GM19452 (cell line): ENCODE measurements around the gene TREX2.

Experiments used
- ATAC-seq: cut with Tn5 transposase; IDR thresholded peaks from one replicate; pipeline ENCODE4 v1.9.1; 2021; ENCODE audit not compliant: unreplicated experiment

Gene TREX2

DNA sequence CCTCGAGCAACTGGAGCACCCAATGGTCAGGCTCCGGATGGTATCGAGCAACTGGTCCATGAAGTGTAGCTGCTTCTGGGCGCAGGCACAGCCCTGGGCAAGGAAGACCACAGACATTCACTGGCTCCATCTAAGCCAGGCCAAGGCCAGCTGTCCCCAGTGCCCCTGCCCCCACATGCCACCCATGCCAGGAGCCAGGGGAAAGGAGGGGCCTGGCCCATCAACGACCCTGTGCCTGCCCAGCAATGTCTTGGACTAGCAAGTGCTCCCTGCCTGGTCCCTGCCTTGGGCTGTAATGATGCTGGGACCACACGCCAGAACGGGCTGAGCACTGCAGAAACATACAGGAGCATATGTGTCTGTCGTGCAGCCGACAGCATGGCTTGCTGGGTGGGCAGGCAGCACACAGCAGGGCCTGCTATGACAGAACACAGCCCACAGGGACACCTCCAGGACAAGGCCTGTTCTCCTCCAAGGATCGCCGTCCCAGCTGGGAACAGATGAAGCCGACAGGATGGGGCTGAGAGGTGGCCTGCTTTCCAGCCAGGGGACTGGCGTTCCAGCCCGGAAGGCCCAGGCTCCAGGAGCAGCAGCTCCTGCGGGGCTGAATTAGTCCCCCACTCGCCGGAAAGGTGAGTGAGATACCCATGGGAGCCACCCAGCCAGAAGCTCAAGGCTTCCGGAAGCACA lies 11.4 kb upstream of the TREX2 start:
- ATAC-seq, result no peak

DNA sequence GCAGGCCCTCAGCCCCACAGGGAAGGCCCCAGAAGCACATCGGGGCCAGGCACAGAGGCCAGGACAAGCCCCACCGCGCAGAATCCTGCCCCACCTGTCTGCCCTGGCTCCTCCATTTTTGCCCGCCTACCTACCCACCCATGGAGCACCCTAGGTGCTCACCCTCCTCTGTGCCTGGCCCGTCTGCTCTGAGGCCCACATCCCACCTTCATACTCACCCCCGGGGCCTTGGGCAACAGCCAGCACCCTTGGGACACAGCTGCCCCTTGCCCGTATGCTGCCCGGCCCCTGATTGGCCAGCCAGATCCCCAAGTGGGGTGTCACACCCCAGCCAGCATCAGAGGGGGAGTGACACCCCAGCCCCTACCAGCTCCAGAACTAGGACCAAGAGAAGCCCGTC lies 10.8 kb upstream of the TREX2 start:
- ATAC-seq, result no peak

DNA sequence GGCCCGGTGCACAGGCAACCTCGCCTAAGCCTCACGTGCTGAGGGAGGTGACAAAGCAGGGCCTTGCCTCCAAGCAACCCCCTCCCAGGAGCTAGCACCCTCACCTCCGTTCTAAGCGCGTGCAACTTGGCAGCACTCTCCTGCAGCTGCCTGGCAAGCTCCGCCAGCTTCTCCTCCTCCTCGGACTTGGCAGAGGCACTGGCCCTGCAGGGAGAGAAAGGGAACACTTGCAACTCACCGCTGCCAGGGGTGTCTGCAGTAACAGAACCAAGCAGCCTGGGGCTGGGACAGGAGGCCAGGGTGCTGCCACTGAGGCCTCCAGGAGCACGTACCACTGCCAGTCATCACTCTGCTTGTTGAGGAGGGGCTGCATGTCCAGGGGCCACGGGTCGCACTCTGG lies 10.3 kb upstream of the TREX2 start:
- ATAC-seq, result no peak

DNA sequence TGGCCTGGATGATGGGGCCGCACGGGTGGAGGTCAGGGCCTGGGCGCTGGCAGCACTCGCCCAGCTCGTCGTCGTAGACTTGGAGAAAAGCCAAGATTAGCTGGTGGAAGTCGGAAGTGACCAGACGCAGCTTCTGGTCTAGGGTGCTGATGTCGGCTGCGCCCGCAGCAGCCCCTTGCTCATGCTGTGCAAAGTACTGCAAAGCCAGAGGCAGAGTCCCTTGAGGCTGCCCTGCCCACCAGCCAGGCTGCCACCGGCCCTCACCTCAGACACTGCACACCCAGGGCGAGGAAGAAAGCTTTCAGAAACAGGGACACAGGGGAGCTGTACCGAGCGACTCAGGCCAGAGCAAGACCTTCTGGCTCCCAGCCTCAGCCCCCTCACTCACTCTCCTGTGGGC lies 9.7 kb upstream of the TREX2 start:
- no peak for ATAC-seq

DNA sequence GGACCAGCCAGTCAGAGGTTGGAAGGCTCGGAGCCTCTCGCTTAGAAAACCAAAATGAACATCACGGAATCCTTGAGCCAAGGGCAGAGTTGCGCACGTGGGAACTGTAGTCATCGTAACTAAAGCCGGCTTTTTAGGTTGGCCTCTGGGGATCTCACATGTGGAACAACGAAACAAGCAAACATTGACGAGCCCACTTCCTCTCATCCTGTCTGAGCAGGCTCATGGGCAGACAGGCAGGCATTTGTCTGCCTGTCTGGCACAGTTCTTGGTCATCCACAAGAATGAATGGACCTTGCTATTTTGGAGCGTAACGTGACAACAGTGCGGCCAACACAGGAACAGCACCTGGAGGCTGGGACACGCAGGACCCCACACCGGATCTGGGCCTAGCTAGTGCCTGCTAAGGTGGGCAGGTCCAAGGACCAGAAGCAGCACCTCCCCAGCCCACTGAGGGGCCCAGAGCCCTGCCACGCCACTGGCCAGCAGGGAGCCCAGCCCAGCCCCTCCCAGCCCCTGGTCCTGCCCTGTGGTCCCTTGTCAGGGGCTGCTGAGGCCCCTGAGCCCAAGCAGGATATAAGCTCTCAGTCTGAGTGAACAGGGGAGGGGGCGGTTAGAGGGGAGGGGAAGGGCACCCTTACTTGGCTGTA lies 9.2 kb upstream of the TREX2 start:
- no peak for ATAC-seq

DNA sequence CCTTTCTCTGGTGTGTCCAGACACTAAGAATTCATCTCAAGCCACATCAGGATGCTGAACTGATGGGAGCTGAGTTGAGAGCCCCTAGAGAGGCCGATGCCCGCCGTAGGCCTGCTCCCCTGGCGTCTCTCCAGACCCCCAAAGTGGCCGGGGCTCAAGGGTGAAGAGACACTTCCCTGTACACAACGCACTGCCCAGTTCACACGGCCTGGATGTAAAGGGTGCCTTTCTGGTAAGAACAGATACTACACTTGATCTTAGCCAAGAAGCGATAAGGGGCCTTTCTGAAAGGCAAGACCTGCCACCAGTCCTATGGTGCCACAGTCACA lies 5.1 kb upstream of the TREX2 start:
- ATAC-seq, result no peak

DNA sequence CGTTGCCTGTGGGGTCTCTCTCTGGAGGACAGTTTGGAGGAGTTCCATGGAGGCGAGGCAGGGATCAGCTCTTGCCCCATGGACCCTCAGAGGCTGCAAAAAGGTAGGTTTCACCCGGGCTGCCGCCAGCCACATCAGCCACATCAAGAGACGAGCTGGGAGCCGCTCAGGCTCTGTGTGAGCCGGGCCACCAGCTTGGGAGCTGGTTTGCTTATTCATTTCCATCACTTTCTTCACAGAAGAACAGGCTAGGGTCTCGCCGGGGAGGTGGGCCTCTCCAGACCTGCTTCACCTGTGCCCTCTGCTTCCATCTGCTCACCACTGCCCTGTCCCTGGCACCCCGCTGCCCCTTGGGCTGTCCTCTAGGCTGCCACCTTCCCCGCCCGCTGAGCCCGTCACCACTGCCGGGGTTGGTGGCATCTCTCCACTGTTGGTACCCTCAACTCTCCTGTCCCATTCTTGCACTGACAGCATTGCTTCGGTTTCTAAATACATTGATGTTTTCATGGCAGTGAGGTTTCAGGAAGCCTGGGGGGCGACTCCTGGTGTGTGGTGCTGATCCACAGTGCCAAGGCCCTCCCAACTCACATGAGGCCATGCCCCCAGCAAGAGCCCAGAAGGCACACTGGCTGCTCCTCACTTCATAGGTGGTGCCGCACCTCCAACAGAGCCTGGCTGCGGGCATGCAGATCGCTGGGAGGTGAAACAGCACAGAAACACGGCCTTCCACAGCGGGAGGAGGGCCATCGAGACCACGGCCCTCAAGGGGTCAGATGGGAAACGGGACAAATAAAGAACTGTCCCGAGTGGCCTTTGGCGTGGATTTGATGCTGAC lies 4.5 kb upstream of the TREX2 start:
- ATAC-seq, result no peak

DNA sequence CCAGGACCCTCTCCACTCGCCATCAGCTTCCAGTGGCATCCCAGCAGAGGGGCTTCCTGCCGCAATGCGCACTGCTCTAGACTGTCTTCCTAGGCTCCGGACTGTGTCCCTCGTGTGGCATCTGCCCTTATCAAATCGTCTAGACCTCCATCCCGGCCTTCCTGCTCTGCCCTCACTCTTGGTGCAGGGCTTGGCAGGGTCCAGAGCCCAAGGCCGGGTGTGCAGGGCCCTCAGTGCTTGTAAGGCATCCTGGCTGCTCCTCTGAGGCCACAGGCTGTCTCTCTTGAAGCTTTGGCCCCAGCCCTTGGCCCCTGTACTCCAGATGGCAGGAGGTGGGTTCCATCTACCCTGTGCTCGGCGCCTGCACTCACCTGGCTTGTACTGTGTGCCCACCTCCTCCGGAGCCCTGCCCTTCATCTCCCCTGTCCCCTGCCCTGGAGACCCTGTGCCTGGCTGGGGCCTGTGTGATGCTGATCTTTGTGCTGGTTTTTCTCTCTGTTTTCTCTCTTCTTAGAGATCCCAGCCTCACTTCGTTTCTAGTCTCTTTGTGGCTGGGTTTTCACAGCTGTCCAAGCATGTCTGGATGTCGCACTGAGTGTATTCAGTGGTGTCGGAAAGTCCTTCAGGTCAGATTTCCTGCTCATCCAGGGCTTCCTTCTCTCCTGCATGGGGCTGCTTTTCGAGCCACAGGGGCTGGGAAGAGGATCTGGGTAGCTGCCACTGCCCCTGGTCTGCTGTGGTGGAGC lies 3.7 kb upstream of the TREX2 start:
- no peak for ATAC-seq

DNA sequence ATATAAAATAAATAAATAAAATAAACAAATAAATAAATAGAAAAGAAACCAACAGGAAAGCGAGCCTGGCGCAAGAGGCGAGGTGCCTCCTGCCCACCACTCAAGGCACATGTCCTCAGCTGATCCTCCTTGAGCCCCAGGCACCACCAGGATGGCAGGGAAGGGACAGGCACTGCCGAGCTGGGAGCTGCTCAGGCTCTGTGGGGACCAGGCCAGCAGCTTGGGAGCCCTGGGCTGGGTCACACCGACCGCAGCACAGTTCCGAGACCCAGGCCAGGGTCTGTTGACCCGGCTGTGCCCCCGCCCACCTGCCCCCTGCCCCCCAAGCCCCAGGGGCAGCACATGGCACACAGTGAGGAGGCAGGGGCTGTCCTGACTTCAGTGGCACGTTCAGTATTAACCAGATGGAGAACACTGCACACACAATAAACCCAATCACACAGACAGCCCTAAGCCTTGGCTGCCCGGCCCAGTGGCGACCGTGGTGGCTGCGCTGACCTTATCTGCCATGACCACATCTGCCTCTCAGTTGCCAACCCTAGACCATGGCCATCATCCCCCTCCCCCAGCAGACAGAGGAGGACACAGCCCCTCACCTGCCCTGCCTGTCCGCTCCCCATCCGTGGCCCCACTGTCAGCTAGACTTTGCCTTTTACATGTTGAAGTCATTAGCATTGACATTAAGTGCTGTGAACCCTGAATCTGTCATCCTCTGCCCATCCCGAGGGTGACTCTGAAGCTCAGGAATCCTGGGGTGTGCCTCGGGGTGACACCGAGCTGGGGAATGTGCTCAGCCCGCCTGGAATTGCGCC lies 2.9 kb upstream of the TREX2 start:
- no peak for ATAC-seq

DNA sequence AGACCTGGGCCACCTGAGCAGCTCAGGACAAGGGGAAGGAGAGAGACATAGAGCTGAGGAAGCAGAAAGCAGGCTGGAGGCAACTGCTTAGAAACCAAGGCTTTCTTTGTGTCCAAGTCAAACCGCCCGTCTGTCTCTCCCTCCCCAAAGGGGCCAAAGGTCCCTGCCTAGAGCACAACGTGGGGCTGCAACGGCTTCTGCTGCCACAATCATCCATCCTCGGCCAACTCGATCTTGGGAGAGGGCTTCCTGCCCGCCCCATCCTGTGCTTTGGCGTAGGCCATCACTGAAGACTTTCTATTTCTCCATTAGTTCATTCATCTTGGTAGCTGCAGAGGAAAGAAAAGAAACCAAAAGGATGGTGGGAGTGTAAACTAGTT lies 1.7 kb upstream of the TREX2 start:
- ATAC-seq, result no peak

DNA sequence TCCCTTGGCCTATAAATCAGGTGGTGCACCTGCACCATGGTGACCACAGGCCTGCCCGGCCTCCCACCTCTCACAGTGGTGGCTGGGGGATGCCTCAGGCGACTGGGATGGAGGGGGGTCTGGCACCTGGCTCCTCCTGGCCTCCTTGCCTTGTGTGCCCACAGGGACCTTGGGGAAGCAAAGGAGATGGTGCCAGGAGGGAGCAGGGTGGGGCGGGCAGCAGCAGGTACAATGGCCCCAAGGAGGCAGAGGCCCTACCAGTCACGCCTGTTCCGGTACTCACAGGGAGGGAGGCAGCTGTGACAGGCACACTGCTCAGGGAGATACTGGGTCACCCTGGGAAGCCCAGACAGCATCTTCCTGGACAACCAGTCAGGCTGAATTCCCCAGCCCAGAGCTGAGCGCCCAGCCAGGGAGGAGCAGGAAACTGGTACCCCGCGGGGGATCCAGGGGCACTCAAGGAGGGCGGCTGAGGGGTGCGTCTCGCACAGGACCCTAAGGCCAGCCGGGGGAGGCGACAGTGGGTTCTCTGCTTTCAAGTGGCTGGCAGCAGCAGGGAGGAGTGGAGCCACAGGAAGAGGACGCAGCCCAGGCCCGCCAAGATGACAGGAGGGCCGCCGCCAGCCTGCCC lies 1.2 kb upstream of the TREX2 start:
- no peak for ATAC-seq

DNA sequence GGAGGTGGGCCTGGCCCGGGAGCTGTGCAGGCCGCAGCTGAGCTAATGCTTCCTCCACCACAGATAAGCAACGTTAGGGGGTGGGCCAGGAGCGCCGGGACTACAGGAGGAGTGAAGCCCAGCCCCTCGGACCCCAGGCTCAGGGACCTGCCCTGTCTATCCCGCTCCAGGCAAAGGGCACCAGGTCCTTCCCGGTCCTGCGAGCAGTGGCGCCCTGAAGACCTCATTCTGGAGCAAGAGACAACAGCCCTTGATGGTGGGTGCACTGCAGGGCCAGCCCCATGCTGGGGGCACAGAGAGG lies 730 bp upstream of the TREX2 start:
- no peak for ATAC-seq

DNA sequence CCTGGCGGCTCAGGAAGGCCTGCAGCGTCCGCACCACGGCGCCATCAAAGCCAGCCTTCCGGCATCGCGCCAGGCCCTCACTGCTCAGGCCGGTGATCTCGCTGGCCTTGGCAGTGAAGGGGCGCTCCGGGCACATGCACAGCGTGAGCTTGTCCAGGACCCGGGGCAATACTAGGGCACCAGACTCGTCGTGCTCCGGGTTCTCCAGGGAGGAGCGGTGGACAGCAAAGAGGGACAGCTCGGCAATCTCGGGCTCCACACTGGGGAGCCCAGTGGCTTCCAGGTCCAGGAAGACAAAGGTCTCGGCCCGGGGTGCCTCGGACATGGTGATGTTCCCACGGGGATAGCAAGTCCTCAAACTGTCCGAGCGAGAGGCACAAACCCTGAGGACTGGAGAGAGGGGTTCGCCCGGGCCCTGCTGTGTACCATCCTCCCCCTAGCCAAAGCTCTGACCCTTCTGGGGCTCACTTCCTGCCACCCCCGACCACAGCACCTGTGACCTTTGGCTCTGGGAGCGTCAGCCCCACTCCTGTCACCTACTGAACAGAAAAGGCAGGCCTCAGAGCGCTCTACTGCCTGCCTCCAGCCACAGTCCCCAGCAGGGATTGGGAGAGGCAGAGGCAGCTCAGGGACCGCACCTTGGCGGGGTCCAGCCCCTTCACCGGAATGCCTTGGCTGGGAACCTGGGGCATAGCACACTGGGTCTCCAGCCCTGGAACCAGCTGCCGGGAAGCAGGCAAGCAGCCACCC lies 575 bp downstream of the TREX2 start:
- ATAC-seq, result no peak

DNA sequence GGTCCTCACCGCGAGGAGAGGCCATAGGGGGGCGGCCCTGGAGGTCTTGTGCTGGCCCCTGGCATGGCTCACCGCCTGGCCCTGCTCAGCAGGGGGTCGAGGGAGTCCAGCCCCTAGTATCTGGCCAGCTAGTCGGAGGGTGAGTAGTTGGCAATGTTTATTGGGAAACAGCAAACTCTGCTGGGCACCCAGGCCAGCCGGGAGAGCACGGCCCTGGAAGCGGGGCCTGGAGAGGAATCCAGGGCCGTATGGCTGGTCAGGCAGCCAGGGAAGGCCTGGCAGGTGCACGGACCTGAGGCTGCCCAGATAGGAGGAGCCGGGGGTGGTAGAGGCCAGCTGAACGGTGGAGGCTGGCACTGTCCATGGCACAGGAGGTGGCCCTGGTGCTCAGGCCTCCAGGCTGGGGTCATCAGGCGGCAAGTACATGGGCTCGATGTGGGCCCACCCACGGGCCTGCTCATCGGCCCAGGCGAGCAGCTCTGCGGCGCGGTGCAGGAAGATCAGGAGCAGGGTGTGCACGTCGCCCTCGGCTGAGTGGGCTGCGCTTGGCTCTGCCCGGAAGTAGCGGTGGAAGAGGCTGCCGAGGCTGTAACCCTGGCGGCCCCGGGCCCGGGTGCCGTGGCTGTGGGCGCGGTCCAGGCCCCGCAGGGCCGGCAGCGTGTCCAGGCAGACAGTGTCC lies 1.4 kb downstream of the TREX2 start:
- ATAC-seq, result no peak

DNA sequence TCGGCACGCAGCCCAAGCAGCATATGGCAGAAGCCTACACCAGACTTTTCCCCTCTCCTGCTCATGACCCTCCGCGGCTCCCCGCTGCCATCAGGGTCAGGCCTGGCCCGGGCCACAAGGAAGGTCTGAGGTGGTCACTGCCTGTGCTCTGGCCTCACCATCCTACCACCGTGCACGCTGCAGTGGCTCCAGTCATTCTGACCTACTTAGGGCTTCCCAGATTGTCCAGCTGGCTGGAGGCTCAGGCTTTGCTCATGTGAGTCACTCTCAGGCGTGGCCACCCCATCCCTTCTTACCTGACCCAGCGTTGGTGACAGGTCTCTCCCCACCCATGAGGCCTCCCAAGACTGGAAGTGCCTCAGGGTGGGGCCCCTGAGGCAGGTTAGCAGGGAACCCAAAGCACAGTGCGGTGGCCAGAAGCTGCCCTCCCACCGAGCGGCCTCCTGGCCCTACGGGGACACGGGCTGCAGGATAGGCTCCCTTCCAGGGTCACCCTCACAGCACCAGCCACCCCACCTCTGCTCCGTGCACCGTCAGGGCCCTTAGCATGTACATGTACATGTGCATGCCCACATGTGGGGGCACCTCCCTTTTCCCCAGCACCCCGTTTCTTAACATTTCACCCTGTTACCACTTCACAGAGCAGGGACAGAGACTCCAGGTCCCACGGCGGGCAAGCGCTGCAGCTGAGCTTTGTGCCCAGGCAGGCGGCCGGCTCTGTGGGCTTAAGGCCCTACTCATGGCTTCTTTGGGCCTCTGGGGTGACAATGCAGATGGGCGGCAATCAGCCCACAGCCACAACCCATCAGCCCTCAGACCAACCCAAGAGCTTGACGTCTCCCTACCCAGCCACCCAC lies 2.2 kb downstream of the TREX2 start:
- ATAC-seq, result no peak

DNA sequence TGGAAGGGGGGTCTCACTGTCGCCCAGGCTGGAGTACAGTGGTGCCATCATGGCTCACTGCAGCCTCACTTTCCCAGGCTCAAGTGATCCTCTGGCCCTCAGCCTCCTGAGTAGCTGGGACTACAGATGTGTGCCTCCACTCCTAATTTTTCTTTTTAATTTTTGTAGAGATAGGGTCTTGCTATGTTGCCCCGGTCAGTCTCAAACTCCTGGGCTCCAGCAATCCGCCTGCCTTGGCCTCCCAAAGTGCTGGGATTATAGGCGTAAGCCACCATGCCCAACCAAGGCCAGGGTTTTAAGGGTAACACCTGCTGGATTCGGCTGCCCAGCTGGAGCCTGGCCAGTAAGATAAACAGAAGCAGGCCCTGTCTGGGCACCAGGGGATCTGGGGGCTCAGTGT lies 3.4 kb downstream of the TREX2 start:
- no peak for ATAC-seq

DNA sequence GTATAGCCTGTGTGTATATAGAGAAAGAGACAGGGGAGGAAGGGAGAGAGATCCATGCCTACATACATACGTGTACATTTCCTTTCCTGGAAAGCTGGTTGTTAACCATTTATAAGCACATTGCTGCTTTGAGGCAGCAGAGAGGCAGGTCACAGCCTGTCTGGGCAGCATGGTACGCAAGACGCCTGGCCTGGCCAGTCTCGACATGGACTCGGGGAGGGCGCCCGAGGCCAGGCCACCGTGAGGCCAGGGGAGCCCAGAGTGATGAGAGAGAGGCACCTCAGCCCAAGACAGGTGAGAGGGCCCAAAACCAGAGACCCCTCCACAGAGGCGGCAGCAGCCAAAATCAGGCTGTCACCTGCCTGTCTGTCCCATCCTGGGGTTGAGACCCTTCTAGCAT lies 3.9 kb downstream of the TREX2 start:
- no peak for ATAC-seq

DNA sequence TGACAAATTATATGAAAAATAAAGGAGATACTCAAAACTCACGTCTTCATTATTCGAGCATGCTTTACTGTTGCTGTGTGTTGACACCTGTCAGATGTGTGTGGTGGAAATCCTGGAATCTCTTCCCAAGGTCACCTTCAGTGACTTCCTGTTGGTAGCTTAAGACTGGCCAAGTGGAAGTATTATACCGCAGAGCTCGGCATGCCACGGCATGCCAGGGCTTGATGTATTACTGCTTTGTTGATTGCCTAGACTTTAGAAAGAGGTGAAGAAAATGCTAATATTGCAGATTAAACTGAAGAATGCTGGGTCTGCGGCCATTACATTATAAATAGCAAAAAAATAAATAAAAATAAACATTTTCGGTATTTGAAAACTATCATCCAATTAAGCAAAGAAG lies 4.6 kb downstream of the TREX2 start:
- no peak for ATAC-seq
